ENCODE measurements around the gene TMEM120B. TPM values are rescaled to one million over a fixed set of nuclear protein-coding genes. Genes with fewer than 3 reads are reported as not detected.

The TMEM120B gene
- total RNA-seq, 1 donor = 8.3 TPM

GRCh38 chr12:121812320-121812871 is 99.8 kb downstream of the TMEM120B start:
- peaks cover 74% of the 10 kb centered on the region for H3K36me3 ChIP-seq (ENCODE audit: insufficient read depth, low read length)
- no peak overlapping the region for H2AFZ ChIP-seq (ENCODE audit: low read length)
- peaks cover 91% of the 10 kb centered on the region for H3K79me2 ChIP-seq (ENCODE audit: insufficient read depth, low read length)
- no peaks in the 10 kb centered on the region for H3K9me3 ChIP-seq (ENCODE audit: low read depth, low read length)
- no peak overlapping the region for H3K27ac ChIP-seq (ENCODE audit: low read depth, low read length)
- no peaks in the 10 kb centered on the region for H3K27me3 ChIP-seq (ENCODE audit: insufficient read depth, low read length)
- H3K4me2 ChIP-seq (ENCODE audit: insufficient read depth, low read length) = peak overlapping the region; percentile 90
- DNase-seq (ENCODE audit: insufficient read length, low spot score, missing footprints) = peak; percentile 100
- peaks cover 54% of the 10 kb centered on the region for H4K20me1 ChIP-seq (ENCODE audit: insufficient read depth, low read length)
- TF ChIP-seq CTCF (IDR thresholded peaks at IDR 0.05; ENCODE audit: extremely low read depth, low read depth, low read length) = no peak
- H3K4me1 ChIP-seq (ENCODE audit: insufficient read depth, low read length) = peaks cover 23% of the 10 kb centered on the region
- peak overlapping the region; percentile 84 for H3K4me3 ChIP-seq (ENCODE audit: insufficient read depth, low read length)

GRCh38 chr12:121812921-121813896 is 100.7 kb downstream of the TMEM120B start:
- Histone ChIP-seq H3K36me3 (ENCODE audit: insufficient read depth, low read length) (peaks cover 75% of the 10 kb centered on the region), H3K79me2 (ENCODE audit: insufficient read depth, low read length) (peaks cover 89% of the 10 kb centered on the region), H3K27ac (ENCODE audit: low read depth, low read length) (no peak overlapping the region), H3K27me3 (ENCODE audit: insufficient read depth, low read length) (no peaks in the 10 kb centered on the region), H3K9me3 (ENCODE audit: low read depth, low read length) (no peaks in the 10 kb centered on the region), H3K4me3 (ENCODE audit: insufficient read depth, low read length) (peak overlapping the region; percentile 84), H3K4me1 (ENCODE audit: insufficient read depth, low read length) (peaks cover 22% of the 10 kb centered on the region), H3K4me2 (ENCODE audit: insufficient read depth, low read length) (peak overlapping the region; percentile 90), H2AFZ (ENCODE audit: low read length) (no peak overlapping the region), H4K20me1 (ENCODE audit: insufficient read depth, low read length) (peaks cover 49% of the 10 kb centered on the region)
- TF ChIP-seq CTCF (IDR thresholded peaks at IDR 0.05; ENCODE audit: extremely low read depth, low read depth, low read length) = no peak
- no peak for DNase-seq (ENCODE audit: insufficient read length, low spot score, missing footprints)

GRCh38 chr12:121813951-121814350 is 101.4 kb downstream of the TMEM120B start:
- H3K4me2 ChIP-seq (ENCODE audit: insufficient read depth, low read length) = no peak overlapping the region
- no peak for DNase-seq (ENCODE audit: insufficient read length, low spot score, missing footprints)
- no peak for TF ChIP-seq CTCF (IDR thresholded peaks at IDR 0.05; ENCODE audit: extremely low read depth, low read depth, low read length)
- H2AFZ ChIP-seq (ENCODE audit: low read length) = no peak overlapping the region
- no peak overlapping the region for H3K27ac ChIP-seq (ENCODE audit: low read depth, low read length)
- no peaks in the 10 kb centered on the region for H3K9me3 ChIP-seq (ENCODE audit: low read depth, low read length)
- H3K4me1 ChIP-seq (ENCODE audit: insufficient read depth, low read length) = peaks cover 22% of the 10 kb centered on the region
- H3K27me3 ChIP-seq (ENCODE audit: insufficient read depth, low read length) = no peaks in the 10 kb centered on the region
- peaks cover 71% of the 10 kb centered on the region for H3K36me3 ChIP-seq (ENCODE audit: insufficient read depth, low read length)
- no peak overlapping the region for H3K4me3 ChIP-seq (ENCODE audit: insufficient read depth, low read length)
- H3K79me2 ChIP-seq (ENCODE audit: insufficient read depth, low read length) = peaks cover 82% of the 10 kb centered on the region
- peaks cover 46% of the 10 kb centered on the region for H4K20me1 ChIP-seq (ENCODE audit: insufficient read depth, low read length)

Data from osteoblast (primary cell).